Common myeloid progenitor, CD34-positive (primary cell): Measurements from ENCODE around the gene BRD7.
A peak's percentile ranks its signal among the peaks of the same experiment; 100 is the strongest.

ENCODE experiments used
- CTCF ChIA-PET: fragments of 350-600 bp; sonication (Branson Sonifier 250); formaldehyde crosslinking; loops from one replicate; lab custom pipeline; 2021; ENCODE audit warnings: antibody characterized with exemption; lab: Charles Lee
- POLR2A ChIA-PET: fragments of 350-600 bp; sonication (Branson Sonifier 250); formaldehyde crosslinking; loops from one replicate; lab custom pipeline; 2021; ENCODE audit warnings: antibody characterized with exemption; lab: Charles Lee
- DNase-seq, 3 donors: peaks; one replicate each; pipeline versions ENCODE4 v3.0.0 to v3.0.0-alpha.2; 2013
- H3K27ac ChIP-seq, 2 experiments: 1 replicate in 1 of 2; 2 replicates in 1 of 2; pipeline ENCODE4 v1.7.0; 2013; ENCODE audit warnings: inconsistent platforms in 2 of 2, low read length in 2 of 2, mild to moderate bottlenecking in 2 of 2, low read depth in 1 of 2, moderate library complexity in 1 of 2; ENCODE audit not compliant: severe bottlenecking in 2 of 2, insufficient read depth in 1 of 2, poor library complexity in 1 of 2
- H3K27me3 ChIP-seq, 5 experiments: replicated peaks in 2 of 5; 1 replicate in 3 of 5; 2 replicates in 2 of 5; pipeline versions ENCODE4 v1.6.1 to v1.7.0; 2013; ENCODE audit warnings: low read length in 4 of 5, mild to moderate bottlenecking in 2 of 5, moderate library complexity in 2 of 5, inconsistent platforms in 1 of 5; ENCODE audit not compliant: insufficient read depth in 5 of 5, control insufficient read depth in 4 of 5
- H3K36me3 ChIP-seq, 4 experiments: 1 replicate in 2 of 4; 2 replicates in 2 of 4; pipeline versions ENCODE4 v1.6.1 to v1.7.0; 2013; ENCODE audit warnings: low read length in 3 of 4, control low read depth in 1 of 4, mild to moderate bottlenecking in 1 of 4; ENCODE audit not compliant: control insufficient read depth in 4 of 4, insufficient read depth in 4 of 4
- H3K4me1 ChIP-seq, 4 experiments: 1 replicate in 3 of 4; 2 replicates in 1 of 4; pipeline versions ENCODE4 v1.6.1 to v1.7.1; 2013; ENCODE audit warnings: low read length in 3 of 4, mild to moderate bottlenecking in 3 of 4, control low read depth in 1 of 4, inconsistent platforms in 1 of 4, moderate library complexity in 1 of 4; ENCODE audit not compliant: control insufficient read depth in 4 of 4, insufficient read depth in 4 of 4; ENCODE audit errors: control extremely low read depth in 1 of 4
- H3K4me3 ChIP-seq, 7 experiments: 1 replicate in 4 of 7; 2 replicates in 3 of 7; pipeline versions ENCODE4 v1.5.1 to v1.7.0; 2013; ENCODE audit warnings: mild to moderate bottlenecking in 7 of 7, low read length in 6 of 7, moderate library complexity in 6 of 7, inconsistent platforms in 2 of 7, low read depth in 2 of 7, control low read depth in 1 of 7; ENCODE audit not compliant: insufficient read depth in 4 of 7, control insufficient read depth in 1 of 7; ENCODE audit errors: extremely low read depth in 1 of 7
- H3K9me3 ChIP-seq, 5 experiments: 1 replicate in 4 of 5; 2 replicates in 1 of 5; pipeline versions ENCODE4 v1.6.1 to v1.7.1; 2013; ENCODE audit warnings: low read length in 4 of 5, mild to moderate bottlenecking in 2 of 5, inconsistent platforms in 1 of 5, low read depth in 1 of 5, moderate library complexity in 1 of 5; ENCODE audit not compliant: control insufficient read depth in 4 of 5, insufficient read depth in 2 of 5; ENCODE audit errors: control extremely low read depth in 1 of 5
- WGBS: methylation state at CpG from one replicate; pipeline ENCODE4 v1.1.5; 2013; ENCODE audit not compliant: insufficient coverage; 5-methylcytosine and 5-hydroxymethylcytosine counted together

Gene BRD7

GRCh38 chr16:50282010-50282538 lies 86.7 kb downstream of the BRD7 start:
- Histone ChIP-seq H3K36me3 (peaks cover 3 to 36% (median 5%) of the 10 kb centered on the region in 4 experiments), H3K9me3 (peaks cover 0 to 3% (median 1%) of the 10 kb centered on the region in 5 experiments), H3K4me3 (peak overlapping the region in 4 of 7 experiments; percentile 57 to 67 (median 60)), H3K27me3 (no peaks in the 10 kb centered on the region), H3K27ac (peak overlapping the region; percentile 17 to 74), H3K4me1 (peaks cover 28 to 84% (median 78%) of the 10 kb centered on the region in 4 experiments)
- WGBS: 0% methylated on average over 4 of the region's 7 CpGs
- peak; percentile 98 to 100 (median 99) for DNase-seq
- ChIA-PET POLR2A (interaction anchor here (1.5 to 2.2 kb wide), 6 partner anchors 8 to 28 kb away, joined by 3 to 16 read pairs (median 8); partner anchors contain the start of gene ADCY7), CTCF (interaction anchor here (0.6 to 14.0 kb wide), 13 partner anchors 15 to 465 kb away, joined by 3 to 274 read pairs (median 3); partner anchors contain the start of gene ADCY7)

DNA sequence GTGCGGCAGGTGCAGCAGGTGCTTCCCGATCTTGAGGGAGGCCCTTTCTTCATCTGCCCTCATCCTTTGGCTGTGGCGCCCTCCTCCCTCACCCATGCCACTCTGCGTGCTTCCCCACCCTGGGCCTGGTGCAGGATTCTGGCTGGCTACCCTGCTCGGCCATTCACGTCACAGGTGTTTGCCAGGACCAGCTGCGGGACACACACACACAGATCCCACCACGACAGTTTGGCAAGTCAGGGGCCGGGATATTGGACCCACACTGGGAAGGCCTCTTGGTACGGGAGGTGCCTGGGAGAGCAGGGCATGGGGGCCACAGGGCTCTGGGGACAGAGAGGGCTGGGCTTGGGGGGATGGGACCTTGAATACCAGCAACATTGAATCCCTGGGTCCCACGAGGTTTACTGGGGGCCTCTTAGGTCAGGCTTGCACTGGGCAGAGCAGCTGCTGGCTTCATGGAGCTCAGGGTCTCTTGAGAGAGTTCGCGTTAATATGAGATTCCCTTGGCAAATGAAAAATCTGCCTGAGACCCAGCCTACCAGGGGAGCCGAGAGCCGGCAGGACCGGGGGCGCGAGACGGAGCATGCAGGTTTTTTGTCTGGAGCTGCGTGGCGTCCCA lies 87.3 kb downstream of the BRD7 start:
- CTCF ChIA-PET: interaction anchor here (0.6 to 14.0 kb wide), 12 partner anchors 15 to 397 kb away, joined by 3 to 274 read pairs (median 3); partner anchors contain the start of gene ADCY7
- H3K4me1 ChIP-seq: peaks cover 28 to 87% (median 78%) of the 10 kb centered on the region in 4 experiments
- POLR2A ChIA-PET: interaction anchor here (1.5 to 2.2 kb wide), 6 partner anchors 7 to 29 kb away, joined by 3 to 16 read pairs (median 8); partner anchors contain the start of gene ADCY7

GRCh38 chr16:50280932-50281331 lies 87.9 kb downstream of the BRD7 start:
- peak overlapping the region in 1 of 2 experiments; percentile 6 for H3K27ac ChIP-seq
- 77% methylated on average over 5 of the region's 5 CpGs for WGBS
- peaks cover 0 to 31% (median 1%) of the 10 kb centered on the region in 4 experiments for H3K36me3 ChIP-seq
- ChIA-PET POLR2A (interaction anchor here (1.6 kb wide), 1 partner anchor 14 kb away, joined by 16 read pairs; the partner anchor contains the start of gene ADCY7), CTCF (interaction anchor here (0.6 to 14.0 kb wide), 6 partner anchors 15 to 74 kb away, joined by 3 to 274 read pairs (median 4); partner anchors contain the start of gene ADCY7)
- H3K9me3 ChIP-seq: no peaks in the 10 kb centered on the region
- DNase-seq: no peak
- peak overlapping the region in 4 of 7 experiments; percentile 9 to 67 (median 56) for H3K4me3 ChIP-seq
- H3K4me1 ChIP-seq: peaks cover 28 to 93% (median 84%) of the 10 kb centered on the region in 4 experiments
- H3K27me3 ChIP-seq: no peaks in the 10 kb centered on the region

More for the DNA sequence above, 87.3 kb downstream of the BRD7 start:
- WGBS: 17% methylated on average over 19 of the region's 21 CpGs
- H3K27me3 ChIP-seq: no peaks in the 10 kb centered on the region
- H3K4me3 ChIP-seq: peak overlapping the region in 6 of 7 experiments; percentile 9 to 67 (median 41)
- peaks cover 0 to 2% (median 0%) of the 10 kb centered on the region in 5 experiments for H3K9me3 ChIP-seq
- peaks cover 0 to 32% (median 2%) of the 10 kb centered on the region in 4 experiments for H3K36me3 ChIP-seq
- H3K27ac ChIP-seq: peak overlapping the region; percentile 17 to 74
- DNase-seq: no peak

GRCh38 chr16:50279504-50279865 lies 89.3 kb downstream of the BRD7 start:
- DNase-seq: no peak
- Histone ChIP-seq H3K4me1 (peaks cover 25 to 94% (median 84%) of the 10 kb centered on the region in 4 experiments), H3K9me3 (no peaks in the 10 kb centered on the region), H3K4me3 (peak overlapping the region in 2 of 7 experiments; percentile 45 to 60), H3K27ac (peak overlapping the region in 1 of 2 experiments; percentile 17), H3K27me3 (no peaks in the 10 kb centered on the region), H3K36me3 (peaks cover 0 to 22% (median 1%) of the 10 kb centered on the region in 4 experiments)
- POLR2A ChIA-PET: interaction anchor here (1.3 kb wide), 1 partner anchor 14 kb away, joined by 3 read pairs; no protein-coding TSS in a partner anchor
- CTCF ChIA-PET: interaction anchor here (0.7 to 14.0 kb wide), 7 partner anchors 10 to 386 kb away, joined by 3 to 274 read pairs (median 3); partner anchors contain the start of gene ADCY7
- 6% methylated on average over 2 of the region's 2 CpGs for WGBS

GRCh38 chr16:50278251-50278650 lies 90.5 kb downstream of the BRD7 start:
- H3K36me3 ChIP-seq: peaks cover 0 to 16% (median 1%) of the 10 kb centered on the region in 4 experiments
- DNase-seq: no peak
- ChIA-PET POLR2A (interaction anchor here (0.6 kb wide), 1 partner anchor 64 kb away, joined by 3 read pairs; no protein-coding TSS in a partner anchor), CTCF (interaction anchor here (1.0 to 14.0 kb wide), 7 partner anchors 12 to 68 kb away, joined by 3 to 274 read pairs (median 5); partner anchors contain the start of gene ADCY7)
- H3K4me1 ChIP-seq: peaks cover 25 to 92% (median 83%) of the 10 kb centered on the region in 4 experiments
- H3K9me3 ChIP-seq: no peaks in the 10 kb centered on the region
- no peak overlapping the region for H3K4me3 ChIP-seq
- WGBS: 100% methylated on average over 1 of the region's 3 CpGs
- H3K27ac ChIP-seq: no peak overlapping the region
- no peaks in the 10 kb centered on the region for H3K27me3 ChIP-seq

DNA sequence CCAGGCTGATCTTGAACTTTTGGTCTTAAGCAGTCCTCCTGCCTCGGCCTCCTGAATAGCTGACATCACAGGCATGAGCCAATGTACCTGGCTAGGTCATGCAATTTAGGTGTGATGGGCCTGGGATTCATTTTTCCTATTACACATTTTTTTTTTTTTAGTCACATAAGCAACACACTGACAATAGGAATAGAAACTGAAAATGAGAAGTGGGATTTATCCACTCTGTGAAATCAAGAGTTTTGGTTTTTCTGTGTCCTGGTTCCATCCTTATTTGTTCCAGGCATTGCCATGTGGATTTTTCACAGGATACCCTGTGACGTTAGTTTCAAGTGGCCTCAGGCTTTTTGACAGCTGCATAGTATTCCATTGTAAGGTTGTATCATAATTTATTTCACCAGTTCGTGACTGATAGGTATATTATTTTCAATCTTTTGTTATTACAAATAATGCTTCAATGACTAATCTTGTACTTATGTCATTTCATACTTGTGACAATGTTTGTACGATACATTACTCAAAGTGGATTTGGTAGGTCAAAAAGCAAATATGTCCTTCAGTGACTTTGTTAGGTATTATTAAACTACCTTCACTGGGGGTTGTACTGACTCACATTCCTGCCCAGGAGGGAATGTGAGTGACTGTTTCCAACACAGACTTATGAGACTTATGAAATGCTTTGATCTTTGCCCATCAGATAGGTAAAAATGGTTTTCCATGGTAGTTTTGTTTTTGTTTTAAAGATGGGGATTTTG lies 91.8 kb downstream of the BRD7 start:
- ChIA-PET CTCF (interaction anchor here (0.6 to 14.0 kb wide), 3 partner anchors 11 to 106 kb away, joined by 3 to 274 read pairs (median 8); partner anchors contain the start of gene ADCY7), POLR2A (no interaction called here)
- Histone ChIP-seq H3K9me3 (no peaks in the 10 kb centered on the region), H3K27me3 (no peaks in the 10 kb centered on the region), H3K36me3 (peaks cover 0 to 17% (median 1%) of the 10 kb centered on the region in 4 experiments), H3K27ac (no peak overlapping the region), H3K4me3 (no peak overlapping the region), H3K4me1 (peaks cover 17 to 93% (median 84%) of the 10 kb centered on the region in 4 experiments)
- DNase-seq: no peak
- 86% methylated on average over 1 of the region's 4 CpGs for WGBS
